Measurements from ENCODE around the gene MAP3K2. TPM values are rescaled to one million over a fixed set of nuclear protein-coding genes. Genes with fewer than 3 reads are reported as not detected.
A peak's percentile ranks its signal among the peaks of the same experiment; 100 is the strongest.

MAP3K2 gene
- total RNA-seq, 1 donor from 2014 or later = 47.7 TPM

GRCh38 chr2:127326289-127326945, 61.4 kb downstream of the MAP3K2 start:
- no peak for TF ChIP-seq CTCF (IDR thresholded peaks at IDR 0.05)
- intact Hi-C loops (cut with DNase I) = no loop called here
- Histone ChIP-seq H3K9me3 (no peaks in the 10 kb centered on the region), H3K27me3 (no peaks in the 10 kb centered on the region), H3K27ac (no peak overlapping the region), H3K4me1 (no peaks in the 10 kb centered on the region), H3K36me3 (peaks cover 35 to 41% of the 10 kb centered on the region in 2 donors), H3K4me3 (no peak overlapping the region)
- no peak for DNase-seq (ENCODE audit: low spot score in 2 of 2)

GRCh38 chr2:127324635-127325034, 63.1 kb downstream of the MAP3K2 start:
- peak; percentile 35 to 67 (median 41) for TF ChIP-seq CTCF (IDR thresholded peaks at IDR 0.05)
- peaks cover 47 to 55% of the 10 kb centered on the region in 2 donors for H3K36me3 ChIP-seq
- no peak overlapping the region for H3K27ac ChIP-seq
- intact Hi-C loops (cut with DNase I) = loop anchor here (1.0 to 2.0 kb wide), 2 partner anchors 92 to 155 kb away; no protein-coding TSS in a partner anchor
- no peaks in the 10 kb centered on the region for H3K4me1 ChIP-seq
- no peak overlapping the region for H3K4me3 ChIP-seq
- H3K9me3 ChIP-seq = no peaks in the 10 kb centered on the region
- DNase-seq (ENCODE audit: low spot score in 2 of 2) = no peak
- H3K27me3 ChIP-seq = no peaks in the 10 kb centered on the region

GRCh38 chr2:127321303-127321702, 66.5 kb downstream of the MAP3K2 start:
- no peak for TF ChIP-seq CTCF (IDR thresholded peaks at IDR 0.05)
- H3K9me3 ChIP-seq = no peaks in the 10 kb centered on the region
- no peak overlapping the region for H3K27ac ChIP-seq
- H3K4me1 ChIP-seq = no peaks in the 10 kb centered on the region
- no peak overlapping the region for H3K4me3 ChIP-seq
- DNase-seq (ENCODE audit: low spot score in 2 of 2) = no peak
- peaks cover 67 to 72% of the 10 kb centered on the region in 2 donors for H3K36me3 ChIP-seq
- intact Hi-C loops (cut with DNase I) = no loop called here
- H3K27me3 ChIP-seq = no peaks in the 10 kb centered on the region

GRCh38 chr2:127320586-127321275, 67.0 kb downstream of the MAP3K2 start:
- Histone ChIP-seq H3K4me3 (no peak overlapping the region), H3K27me3 (no peaks in the 10 kb centered on the region), H3K4me1 (no peaks in the 10 kb centered on the region), H3K36me3 (peaks cover 64 to 76% of the 10 kb centered on the region in 2 donors), H3K27ac (no peak overlapping the region), H3K9me3 (no peaks in the 10 kb centered on the region)
- intact Hi-C loops (cut with DNase I) = no loop called here
- no peak for DNase-seq (ENCODE audit: low spot score in 2 of 2)
- TF ChIP-seq CTCF (IDR thresholded peaks at IDR 0.05) = no peak

DNA sequence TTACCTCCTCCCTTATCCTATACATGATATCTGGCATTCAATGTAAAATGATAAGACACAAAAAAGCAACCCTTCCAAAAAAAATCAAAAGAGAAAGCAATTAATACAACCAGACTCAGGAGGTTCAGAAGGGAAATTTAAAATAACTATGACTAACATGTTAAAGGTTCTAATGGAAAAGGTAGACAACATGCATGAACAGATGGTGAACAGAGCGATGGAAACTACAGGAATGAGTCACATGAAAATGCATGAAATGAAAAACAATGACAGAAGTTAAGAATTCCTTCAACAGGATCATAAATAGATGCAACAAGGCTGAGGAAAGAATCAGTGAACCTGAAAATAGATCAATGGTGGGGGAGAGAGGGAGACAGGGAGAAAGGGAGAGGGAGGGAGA, 67.7 kb downstream of the MAP3K2 start:
- Histone ChIP-seq H3K9me3 (no peaks in the 10 kb centered on the region), H3K4me3 (no peak overlapping the region), H3K27me3 (no peaks in the 10 kb centered on the region), H3K36me3 (peaks cover 58 to 76% of the 10 kb centered on the region in 2 donors), H3K27ac (no peak overlapping the region), H3K4me1 (no peaks in the 10 kb centered on the region)
- no peak for TF ChIP-seq CTCF (IDR thresholded peaks at IDR 0.05)
- DNase-seq (ENCODE audit: low spot score in 2 of 2) = no peak
- intact Hi-C loops (cut with DNase I) = no loop called here

Measured in ascending aorta (tissue), 2 donors.